Iris pigment epithelial cell (primary cell): ENCODE data around the gene MXRA7.

ENCODE experiments used
- DNase-seq: peaks from one replicate; pipeline ENCODE4 v3.0.0-alpha.2; 2011; ENCODE audit warnings: low read depth

Gene MXRA7

DNA sequence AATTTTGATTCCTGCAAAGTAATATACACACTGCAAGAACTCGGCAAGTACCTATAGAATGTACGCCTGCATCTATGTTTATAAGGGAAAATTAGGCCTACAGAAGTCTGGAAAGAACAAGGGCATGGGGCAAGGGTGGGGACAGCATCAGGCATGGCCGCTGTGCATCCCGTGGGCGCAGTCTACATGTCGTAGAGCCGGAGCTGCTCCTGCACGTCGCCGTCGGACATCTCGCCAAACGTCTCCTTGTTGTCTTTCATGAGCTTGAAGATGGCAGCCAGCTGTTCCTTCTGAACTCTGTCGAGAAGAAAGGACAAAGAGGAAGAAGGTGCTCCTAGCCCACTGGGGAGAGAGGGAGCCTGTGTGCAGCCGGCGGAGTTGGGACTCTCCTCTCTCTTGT, 33.4 kb downstream of the MXRA7 start:
- no peak for DNase-seq

DNA sequence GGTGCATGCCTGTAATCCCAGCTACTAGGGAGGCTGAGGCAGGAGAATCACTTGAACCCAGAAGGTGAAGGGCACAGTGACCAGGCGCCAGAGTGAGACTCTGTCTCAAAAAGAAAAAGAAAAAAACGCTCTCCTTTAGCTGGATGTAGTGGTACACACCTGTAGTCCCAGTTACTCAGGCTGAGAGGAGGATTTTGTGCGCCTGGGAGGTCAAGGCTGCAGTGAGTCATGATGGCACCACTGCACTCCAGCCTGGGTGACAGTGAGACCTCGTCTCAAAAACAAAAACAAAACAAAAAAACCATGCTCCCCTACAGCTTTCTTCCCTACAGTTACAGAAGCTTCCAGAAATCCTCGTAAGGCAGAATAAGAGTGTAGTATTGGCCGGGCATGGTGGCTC, 34.1 kb downstream of the MXRA7 start:
- DNase-seq: no peak

DNA sequence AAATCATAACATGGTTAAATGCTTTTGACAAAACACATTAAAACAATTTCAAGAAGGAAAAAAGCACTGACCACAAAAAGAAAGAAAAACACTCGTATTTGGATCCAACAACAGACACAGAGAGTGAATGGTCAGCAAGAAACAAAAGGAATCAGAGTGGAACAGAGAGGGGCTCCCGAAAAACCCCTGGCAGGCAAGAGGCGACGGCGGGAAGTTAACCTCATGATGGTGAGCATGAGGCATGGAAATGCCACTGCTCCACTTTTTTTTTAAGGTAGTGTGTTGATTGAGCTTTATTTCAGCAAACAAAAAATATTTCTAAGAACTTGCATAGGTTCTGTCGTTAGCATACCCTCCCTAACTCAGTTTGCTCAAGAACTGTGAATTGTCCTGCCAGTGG, 35.1 kb downstream of the MXRA7 start:
- no peak for DNase-seq

DNA sequence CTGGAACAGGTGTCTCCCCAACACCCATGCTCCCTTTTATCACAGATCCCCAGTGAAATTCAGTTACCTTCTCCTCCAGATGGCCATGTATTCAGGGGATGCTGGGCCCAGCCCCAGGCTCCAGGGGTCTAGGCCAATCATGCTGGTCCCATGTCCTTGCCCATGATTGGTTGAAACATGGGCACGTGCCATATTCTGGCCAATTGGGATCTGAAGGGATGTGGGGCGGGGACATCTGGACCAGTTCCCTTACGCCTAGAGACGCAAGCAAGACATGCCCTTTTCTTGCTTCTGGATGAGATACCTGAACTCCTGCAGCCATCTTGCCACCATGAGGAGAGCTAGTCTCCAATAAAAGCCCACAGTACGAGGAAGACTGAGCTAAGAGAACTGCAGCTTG, 36.2 kb downstream of the MXRA7 start:
- DNase-seq: no peak

DNA sequence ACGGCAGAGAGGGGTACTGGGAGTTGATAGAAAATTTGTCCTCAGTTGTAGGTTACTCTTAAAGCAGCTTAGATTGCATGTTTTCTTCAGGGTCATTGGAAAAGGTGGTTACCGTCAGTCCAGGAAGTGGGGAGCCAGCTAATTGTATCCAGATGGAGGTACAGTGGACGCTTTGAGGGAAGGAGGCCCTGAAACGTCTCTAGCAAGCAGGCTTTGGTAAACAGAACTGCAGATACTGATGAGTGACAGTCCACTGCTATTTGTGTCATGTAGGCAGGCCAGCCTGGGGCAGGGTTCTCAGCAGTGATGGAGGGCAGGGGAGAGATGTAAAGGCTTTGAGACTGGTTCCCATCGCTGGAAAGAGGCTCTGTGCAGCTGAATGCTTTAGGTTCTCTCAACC, 37.0 kb downstream of the MXRA7 start:
- peak; percentile 63 for DNase-seq

DNA sequence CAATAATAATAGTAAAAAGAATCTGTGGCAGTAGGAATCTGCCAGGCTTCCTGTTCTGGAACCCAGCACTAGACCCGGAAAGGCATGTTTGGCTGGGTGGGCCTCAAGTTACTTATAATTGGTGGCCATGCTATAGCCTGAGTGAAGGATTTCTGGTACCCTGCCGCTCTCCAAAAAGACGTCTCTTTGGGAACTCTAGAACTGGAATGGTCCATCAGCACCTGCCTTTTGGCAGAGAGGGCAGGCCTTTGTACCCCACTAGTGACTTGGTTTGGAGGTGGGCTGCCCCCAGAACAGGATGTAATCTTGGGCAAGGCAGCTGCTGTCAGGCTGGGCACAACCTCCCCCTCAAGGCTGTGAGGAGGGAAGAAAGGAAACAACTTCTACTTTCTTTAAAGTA, 37.9 kb downstream of the MXRA7 start:
- no peak for DNase-seq

DNA sequence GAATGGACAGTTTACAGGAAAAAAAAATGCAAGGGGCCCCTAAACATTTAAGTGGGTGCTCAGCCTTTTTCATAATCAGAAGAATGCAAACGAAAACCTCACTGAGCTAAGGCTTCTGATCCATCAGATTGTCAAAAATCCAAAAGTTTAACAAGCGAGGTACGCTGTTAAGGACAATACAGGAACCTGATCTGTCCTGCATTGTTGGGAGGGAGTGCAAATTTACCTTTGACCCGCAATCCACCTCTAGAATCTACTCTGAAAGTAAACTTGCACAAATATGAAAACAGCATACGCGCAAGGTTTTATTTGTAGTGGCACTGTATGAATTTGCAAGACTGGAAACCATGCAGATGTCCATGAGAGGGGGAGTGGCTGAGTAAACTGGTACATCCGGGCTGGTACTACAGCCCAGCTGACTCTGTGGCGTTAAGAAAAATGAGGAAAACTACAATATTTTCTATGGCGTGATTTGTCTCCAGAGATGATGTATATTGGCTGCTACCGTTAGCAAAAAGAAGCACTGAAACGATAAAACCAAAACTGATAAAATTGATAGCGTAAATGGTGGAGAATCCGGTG, 38.4 kb downstream of the MXRA7 start:
- DNase-seq: no peak

DNA sequence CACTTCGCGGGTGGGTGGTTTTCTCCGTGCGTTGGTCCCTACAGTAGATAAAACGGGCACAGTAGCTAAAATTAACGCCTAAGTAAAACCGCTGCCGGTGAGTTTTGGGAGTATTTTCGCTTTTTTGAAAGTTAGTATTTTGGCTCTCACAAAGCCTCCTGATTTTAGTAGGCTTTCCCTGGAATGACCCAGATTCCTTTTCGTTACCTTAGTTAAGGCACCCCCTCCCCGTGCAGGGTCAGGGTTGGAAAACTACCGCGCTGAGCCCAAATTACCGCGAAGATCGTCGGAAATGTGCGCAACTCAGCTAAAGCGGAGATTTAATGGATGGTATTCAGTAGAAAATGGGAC, 38.9 kb downstream of the MXRA7 start:
- DNase-seq: no peak

DNA sequence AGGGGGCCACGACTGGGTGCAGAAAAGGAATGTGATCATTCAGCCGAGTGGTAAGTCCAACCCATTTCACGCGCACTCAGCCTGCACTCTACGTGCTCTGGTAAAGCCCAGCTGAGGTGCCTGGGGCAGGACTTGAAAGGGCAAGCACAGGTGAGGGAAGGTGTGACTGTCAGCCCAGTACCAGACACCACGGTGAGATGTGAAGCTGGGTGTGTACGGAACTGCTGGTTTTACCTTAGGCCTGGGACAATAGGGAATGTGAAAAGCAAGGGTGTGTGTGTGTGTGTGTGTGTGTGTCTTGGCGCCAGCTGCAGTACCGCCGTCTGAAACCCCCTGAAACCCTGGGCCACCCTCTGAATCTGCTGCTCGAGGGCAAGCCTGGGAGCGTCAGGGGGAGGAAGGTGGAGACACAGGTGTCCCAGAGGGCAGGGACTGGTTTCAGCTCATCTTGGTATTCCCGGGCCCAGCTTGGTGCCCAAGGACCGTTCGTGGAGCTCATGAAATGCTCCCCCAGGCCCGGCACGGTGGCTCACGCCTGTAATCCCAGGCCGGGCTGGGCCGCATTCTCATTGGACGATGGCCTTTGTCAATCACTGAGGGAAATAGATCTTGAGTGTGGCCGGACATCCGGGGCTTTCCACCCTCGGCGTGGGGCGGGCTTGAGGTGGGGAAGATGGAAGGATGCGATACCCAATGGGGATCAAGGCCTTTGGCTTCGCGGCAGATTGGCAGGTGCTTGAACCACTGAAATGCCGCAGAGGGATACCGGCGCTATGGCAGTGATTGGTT, 39.4 kb downstream of the MXRA7 start:
- DNase-seq: peak; percentile 100

DNA sequence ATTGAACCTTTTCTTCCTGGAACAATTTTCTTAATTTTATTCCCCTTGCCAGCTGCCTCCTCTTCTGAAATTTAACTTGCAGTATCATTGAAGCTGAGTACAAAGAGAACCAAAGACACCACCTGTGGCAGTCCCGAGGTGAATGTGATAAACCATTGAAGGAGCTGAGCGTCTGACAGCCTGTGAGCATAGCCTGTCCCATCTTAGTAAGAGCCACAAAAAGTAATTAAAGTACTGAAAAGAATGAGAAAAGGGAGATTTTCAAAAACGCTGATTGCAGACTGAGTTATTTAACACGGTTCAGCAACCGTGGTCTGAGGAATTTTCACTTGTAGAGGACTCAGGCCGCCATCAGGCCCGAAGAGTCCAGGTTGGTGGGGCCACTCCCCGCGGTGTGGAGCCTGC, 40.0 kb downstream of the MXRA7 start:
- no peak for DNase-seq

DNA sequence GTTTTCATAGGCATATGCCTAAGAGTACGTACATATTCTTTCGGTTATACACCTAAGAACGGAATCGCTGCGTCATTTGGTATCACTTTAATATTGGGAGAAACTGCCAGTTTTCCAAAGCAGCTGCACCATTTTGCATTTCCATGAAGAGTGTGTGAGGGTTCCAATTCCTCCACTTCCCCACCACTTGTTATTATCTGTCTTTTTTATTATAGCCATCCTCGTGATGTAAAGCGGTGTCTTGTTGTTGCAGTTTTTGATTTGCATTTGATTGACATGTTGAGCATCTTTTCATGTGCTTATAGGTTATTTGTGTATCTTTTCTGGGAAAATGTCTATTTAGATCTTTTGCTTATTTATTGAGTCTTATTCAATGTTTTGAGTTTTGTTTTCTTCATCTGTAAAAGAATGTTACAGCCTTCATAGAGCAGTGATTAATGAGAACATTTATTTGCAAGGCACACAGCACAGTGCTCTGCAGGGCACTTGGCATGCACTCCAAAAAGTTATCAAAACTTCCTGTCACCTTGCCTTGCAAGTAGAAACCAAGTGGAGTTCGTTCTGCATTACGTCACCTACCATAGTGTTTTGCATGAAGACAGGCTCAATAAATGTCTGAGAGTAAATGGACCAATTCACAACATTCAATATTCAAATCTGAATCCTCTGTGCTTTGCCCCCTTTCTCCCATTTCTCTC, 40.6 kb downstream of the MXRA7 start:
- no peak for DNase-seq

DNA sequence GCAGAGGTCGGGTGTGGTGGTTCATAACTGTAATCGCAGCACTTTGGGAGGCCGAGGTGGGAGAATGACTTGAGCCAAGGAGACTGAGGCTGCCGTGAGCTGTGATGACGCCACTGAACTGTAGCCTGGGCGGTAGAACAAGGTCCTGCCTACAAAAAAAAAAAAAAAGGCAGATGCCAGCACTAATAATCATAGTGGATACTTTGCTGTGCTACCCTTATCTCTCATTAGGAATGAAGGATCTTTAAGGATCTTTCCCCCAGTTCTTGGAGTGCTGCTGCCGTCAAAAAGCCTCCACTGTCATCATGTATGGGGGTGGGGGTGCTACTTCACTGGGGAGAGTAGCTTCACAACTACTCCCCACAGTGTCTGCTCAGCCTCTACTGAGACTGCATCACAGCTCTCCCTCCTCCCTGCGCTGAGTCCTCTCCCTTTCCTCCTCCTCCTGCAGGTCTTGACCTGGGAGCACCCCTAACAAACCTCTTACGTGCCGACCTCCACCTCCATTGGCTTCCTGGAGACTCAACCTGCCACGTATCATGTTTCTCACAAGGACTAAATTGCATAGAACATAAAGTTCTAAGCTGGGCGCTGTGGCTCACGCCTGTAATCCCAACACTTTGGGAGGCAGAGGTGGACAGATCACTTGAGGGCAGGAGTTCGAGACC, 42.8 kb downstream of the MXRA7 start:
- peak; percentile 45 for DNase-seq

DNA sequence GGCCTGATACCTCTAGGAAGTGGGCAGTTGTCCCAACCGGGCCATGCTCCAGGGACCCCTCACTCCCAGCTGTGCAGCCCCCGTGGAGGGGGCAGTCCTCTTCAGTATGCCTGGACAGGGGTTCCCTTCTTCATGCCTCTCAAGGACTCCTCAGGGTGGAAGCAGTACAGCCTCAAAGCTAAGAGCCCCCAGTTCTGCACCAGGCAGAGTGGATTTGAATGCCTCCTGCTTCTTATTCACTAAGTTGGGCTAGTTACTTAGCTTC, 43.3 kb downstream of the MXRA7 start:
- no peak for DNase-seq

DNA sequence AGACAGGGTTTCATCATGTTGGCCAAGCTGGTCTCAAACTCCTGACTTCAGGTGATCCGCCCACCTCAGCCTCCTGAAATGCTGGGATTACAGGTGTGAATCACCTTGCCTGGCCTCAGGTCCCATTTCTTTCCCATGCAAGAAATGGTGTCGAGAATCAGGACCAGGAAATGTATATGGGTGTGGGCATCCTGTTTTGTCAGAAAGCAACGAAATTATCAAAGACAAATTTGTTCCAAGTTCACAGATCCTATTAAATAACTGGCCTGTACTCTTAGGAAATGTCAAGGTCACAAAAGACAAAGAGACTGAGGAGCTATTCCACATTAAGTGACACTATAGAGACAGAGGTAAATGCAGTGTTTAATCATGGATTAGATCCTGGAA, 50.1 kb downstream of the MXRA7 start:
- no peak for DNase-seq

DNA sequence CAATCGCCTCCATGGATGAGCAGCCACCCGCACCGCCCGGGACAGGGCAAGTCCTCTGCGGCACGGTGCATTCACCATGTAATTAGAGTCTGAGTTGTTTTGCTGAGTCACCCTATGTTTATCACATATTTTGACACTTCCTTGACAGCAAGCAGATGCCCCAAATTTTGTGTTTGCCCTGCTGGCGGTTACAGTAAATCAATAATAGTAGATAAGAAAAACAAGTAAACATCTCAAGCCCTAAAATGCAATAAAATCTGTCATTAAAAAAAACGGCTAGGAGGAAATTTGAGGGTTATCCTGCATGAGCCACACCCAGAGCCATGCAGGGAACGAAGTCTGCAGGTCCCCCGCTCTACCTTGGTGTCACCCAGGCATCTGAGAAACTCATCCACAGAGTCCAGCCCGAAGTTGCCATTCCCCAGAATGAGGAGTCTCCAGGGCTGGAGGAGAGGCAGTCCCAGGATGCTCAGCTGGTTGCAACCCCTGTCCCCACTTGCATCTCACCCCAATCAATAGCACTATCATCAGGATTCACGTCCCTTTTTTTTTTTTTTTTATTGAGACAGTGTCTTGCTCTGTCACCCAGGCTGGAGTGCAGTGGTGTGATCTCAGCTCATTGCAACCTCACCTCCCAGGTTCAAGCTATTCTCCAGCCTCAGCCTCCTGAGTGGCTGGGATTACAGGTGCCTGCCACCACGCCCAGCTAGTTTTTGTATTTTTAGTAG, 50.7 kb downstream of the MXRA7 start:
- DNase-seq: no peak

DNA sequence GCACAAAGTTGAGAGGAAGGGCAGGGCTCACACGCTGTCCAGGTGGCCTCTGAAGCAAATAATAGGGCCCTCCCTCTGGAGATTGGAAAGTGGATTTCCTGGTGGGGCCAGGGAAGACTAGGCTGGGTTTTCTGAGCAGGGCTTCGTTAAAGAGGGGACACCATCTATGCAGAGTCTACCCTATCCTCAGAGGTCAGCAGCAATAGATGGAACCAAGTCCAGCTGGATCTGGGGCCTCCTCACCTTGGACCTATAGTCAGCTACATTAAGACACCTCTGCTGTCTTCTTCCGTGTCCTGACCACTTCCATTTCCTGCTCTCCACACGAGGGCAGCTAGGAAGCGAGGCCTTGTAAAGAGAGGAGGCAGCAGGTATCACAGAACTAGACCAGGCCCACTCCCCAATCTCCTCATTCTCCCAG, 52.5 kb downstream of the MXRA7 start:
- no peak for DNase-seq

DNA sequence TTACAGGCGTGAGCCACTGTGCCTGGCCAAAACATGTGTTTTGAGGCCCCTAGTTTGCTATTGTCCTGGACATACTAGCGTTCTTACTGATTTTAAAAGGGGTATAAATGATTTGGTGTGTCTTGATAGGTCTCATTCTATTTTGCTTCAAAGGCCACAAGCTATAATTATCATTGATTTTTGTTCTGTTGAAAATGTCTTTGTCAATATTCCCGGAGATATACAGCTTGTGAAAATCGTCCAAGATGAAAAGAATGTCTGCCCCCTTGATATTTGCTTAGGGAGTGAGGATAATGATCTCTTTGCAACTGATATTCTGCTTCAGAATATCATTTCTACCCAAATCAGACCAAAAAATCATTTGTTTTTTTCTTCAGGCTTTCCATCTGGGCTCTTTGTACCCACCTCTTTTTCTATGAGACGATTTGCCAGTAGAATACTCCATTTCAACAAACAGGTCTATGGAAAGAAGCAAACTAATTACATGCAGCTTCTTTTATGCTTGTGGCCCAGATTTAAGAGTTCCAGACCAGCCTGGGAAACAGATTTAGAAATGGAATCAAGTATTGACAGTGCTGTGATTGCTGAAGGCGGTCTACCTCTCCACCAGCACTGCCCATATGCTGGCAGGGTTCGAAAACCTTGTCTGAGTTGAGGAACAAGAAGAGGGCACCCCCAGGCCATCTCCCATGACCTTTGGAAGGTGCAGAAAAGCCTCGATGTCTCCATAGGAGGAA, 53.1 kb downstream of the MXRA7 start:
- no peak for DNase-seq

DNA sequence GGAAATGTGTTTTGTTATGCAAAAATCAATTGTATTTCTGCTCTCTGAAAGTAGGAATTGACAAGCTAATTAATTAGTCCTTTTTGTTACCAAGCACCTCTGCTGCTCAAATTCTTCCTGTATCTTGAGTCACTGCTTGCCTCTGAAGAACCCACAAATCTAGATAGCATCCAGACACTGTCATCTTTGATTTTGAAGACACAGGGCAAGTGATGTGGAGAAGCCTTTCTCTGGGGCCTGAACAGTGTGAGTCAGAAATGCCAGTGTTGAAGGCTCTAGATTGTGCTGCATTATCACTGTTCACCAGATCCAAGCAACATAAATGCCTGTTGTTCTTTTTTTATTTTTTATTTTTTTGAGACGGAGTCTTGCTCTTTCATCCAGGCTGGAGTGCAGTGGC, 56.4 kb downstream of the MXRA7 start:
- DNase-seq: peak; percentile 17

DNA sequence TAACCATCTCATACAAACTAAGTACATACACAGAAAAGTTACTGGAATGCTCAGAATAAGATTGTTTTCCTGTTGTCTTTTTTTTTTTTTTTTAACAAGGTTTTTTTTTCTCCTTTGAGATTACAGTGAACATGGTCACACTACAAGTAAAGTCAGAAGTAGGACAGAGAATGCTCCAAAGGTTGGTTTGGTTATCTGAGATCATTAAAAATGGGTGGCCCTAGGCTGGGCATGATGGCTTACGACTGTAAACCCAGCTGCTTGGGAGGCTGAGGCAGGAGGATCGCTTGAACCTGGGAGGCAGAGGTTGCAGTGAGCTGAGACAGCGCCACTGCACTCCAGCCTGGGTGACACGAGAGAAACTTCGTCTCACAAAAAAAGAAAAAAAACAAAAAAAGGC, 60.3 kb downstream of the MXRA7 start:
- DNase-seq: no peak

DNA sequence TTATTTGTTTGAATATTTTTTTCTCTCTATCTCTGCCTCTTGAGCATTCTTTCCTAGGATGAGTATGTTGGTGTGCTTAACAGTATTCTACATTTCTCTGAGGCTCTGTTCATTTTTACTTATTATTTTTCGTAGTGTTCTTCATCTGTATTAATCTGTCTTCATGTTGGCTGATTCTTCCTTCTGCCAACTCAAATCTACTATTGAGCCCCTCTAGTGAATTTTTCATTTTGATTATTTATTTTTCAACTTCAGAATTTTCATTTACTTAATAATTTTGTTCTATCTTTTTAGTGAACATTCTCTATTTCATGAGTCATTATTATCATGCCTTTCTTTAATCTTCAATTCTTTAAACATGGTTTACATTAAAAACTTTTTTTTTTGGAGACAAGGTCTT, 64.1 kb downstream of the MXRA7 start:
- DNase-seq: no peak

DNA sequence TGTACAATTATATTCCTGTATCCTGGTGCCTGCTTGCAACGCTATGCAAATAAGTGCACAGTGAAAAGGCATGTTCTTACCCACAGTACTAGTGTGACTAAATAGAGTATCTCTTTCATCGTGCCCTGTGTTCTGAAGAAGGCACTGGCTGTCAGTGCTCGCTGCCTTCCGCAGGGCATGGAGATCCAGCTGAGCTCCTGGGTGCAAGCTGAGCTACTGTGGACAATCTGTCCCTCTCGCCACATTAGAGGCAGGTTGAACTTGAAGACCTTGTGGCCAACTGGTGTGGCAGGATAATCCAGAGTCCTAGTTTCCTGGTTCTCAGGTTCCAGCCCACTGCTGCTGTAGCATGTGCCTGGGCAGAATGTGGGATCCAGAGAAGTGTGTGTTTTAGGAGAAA, 65.3 kb downstream of the MXRA7 start:
- no peak for DNase-seq

DNA sequence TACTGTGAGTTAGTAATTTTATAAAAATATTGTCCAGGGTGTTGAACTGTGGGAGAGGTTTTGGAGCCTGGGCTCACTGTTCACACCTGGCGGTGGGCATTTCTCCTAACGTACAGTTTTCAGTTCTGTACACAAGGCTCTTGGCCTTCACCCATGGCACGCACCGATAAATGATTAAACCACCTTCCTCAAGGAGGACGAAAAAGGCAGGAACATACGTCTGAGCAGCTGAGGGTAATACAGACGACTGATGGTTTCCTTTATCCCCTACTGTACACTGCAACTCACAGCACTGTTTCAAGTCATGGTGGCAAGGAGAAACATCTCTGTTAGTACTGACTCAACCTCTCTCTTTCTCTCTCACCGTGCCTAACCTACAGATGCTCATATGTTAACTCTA, 65.8 kb downstream of the MXRA7 start:
- DNase-seq: no peak
